ENCODE data around the gene SLC28A2.
"Not testable (repeated sequence)": the region's sequence is repeated elsewhere in the genome, so short reads cannot be mapped to it uniquely, and the experiment has no call there.

DNA sequence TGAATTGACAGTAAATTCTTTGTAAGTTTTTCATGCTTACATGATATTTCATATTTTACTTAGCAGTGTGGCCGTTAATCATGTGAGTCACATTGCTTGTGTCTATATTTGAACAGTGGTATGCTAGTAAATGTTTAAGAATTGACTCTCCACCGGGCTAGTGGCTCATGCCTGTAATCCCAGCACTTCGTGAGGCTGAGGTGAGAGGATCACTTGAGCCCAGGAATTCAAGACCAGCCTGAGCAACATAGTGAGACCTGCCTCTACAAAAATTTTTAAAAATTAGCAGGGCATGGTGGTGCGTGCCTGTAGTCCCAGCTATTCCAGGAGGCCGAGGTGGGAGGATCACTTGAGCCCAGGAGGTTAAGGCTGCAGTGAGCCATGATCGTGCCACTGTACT is 2.8 kb downstream of the SLC28A2 start:
- TF ChIP-seq, protein P1, sequence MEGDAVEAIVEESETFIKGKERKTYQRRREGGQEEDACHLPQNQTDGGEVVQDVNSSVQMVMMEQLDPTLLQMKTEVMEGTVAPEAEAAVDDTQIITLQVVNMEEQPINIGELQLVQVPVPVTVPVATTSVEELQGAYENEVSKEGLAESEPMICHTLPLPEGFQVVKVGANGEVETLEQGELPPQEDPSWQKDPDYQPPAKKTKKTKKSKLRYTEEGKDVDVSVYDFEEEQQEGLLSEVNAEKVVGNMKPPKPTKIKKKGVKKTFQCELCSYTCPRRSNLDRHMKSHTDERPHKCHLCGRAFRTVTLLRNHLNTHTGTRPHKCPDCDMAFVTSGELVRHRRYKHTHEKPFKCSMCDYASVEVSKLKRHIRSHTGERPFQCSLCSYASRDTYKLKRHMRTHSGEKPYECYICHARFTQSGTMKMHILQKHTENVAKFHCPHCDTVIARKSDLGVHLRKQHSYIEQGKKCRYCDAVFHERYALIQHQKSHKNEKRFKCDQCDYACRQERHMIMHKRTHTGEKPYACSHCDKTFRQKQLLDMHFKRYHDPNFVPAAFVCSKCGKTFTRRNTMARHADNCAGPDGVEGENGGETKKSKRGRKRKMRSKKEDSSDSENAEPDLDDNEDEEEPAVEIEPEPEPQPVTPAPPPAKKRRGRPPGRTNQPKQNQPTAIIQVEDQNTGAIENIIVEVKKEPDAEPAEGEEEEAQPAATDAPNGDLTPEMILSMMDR (conservative IDR thresholded peaks at IDR 0.05; ENCODE audit: low read length), result not testable (repeated sequence)
- not testable (repeated sequence) for TF ChIP-seq EZH2phosphoT487 (IDR thresholded peaks at IDR 0.05; ENCODE audit: borderline replicate concordance, low read depth, low read length)
